ENCODE data around the gene OGFOD1.

- no peak for TF ChIP-seq CTCF (IDR thresholded peaks at IDR 0.05; ENCODE audit: insufficient read depth, low read length)
- no peak for TF ChIP-seq GABPA (IDR thresholded peaks at IDR 0.05; ENCODE audit: low read depth)
Measured at GRCh38 chr16:56463153-56463552, 11.8 kb downstream of the OGFOD1 start.
